Hepatocyte (in vitro differentiated cells): ENCODE data around the gene ZC3H4.

ENCODE experiments used
- EZH2 ChIP-seq: fragments of 200-600 bp; sonication (generic); IDR thresholded peaks from 2 replicates; pipeline ENCODE4 v1.6.1; 2016; ENCODE audit warnings: antibody characterized with exemption, mild to moderate bottlenecking, borderline replicate concordance
- TF ChIP-seq, protein P1 (sequence below): fragments of 200-600 bp; sonication (generic); IDR thresholded peaks from 2 replicates; pipeline ENCODE4 v1.5.1; 2016; ENCODE audit warnings: antibody characterized with exemption, mild to moderate bottlenecking; ENCODE audit not compliant: poor library complexity

DNA sequence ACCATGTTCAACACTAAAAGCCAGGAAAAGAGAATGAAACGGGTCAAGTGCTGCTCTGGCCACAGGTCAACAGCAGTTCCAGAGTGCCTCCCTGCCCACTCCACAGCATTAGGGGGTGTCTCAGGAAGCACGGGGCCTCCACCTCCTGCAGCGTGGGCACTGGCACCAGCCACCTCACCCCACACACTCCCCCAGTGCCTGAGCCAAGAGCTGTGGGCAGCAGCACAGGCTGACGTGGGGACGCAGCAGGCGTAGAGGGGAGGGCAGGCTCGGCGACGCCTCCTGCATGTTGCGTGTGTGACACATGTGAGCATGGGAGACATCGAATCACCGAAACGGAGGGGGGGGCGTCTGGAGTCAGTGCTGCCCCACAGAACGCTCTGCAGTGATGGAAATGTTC, 43.8 kb downstream of the ZC3H4 start:
- no peak for TF ChIP-seq EZH2
- TF ChIP-seq, protein P1, sequence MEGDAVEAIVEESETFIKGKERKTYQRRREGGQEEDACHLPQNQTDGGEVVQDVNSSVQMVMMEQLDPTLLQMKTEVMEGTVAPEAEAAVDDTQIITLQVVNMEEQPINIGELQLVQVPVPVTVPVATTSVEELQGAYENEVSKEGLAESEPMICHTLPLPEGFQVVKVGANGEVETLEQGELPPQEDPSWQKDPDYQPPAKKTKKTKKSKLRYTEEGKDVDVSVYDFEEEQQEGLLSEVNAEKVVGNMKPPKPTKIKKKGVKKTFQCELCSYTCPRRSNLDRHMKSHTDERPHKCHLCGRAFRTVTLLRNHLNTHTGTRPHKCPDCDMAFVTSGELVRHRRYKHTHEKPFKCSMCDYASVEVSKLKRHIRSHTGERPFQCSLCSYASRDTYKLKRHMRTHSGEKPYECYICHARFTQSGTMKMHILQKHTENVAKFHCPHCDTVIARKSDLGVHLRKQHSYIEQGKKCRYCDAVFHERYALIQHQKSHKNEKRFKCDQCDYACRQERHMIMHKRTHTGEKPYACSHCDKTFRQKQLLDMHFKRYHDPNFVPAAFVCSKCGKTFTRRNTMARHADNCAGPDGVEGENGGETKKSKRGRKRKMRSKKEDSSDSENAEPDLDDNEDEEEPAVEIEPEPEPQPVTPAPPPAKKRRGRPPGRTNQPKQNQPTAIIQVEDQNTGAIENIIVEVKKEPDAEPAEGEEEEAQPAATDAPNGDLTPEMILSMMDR: no peak
